Activated T-cell treated with anti-CD3 and anti-CD28 coated beads for 48 hours (primary cell): ENCODE data around the gene FAM180B.
"Not testable (repeated sequence)": the region's sequence is repeated elsewhere in the genome, so short reads cannot be mapped to it uniquely, and the experiment has no call there.

ENCODE experiments used
- DNase-seq: peaks from one replicate; pipeline ENCODE4 v3.0.0-alpha.2; 2020; ENCODE audit warnings: low read depth

The FAM180B gene

GRCh38 chr11:47595029-47595428, 8.6 kb downstream of the FAM180B start:
- no peak for DNase-seq

DNA sequence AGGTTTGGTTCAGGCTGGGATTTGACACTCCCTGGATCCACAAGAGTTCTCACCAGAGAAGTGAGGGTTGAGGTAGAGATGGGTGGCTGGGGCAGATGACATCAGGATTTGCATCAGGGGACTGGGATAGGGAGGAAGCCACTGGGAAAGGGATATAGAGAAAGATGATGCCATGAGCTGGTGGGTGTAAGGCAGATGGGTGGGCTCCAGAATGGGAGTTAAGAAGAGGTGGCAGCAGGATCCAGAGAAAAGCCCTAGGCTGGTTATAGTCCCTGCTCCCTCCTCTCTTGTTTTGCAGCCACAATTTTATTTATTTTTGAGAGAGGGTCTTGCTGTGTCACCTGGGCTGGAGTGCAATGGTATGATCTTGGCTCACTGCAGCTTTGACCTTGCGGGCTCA, 9.5 kb downstream of the FAM180B start:
- DNase-seq = no peak

- DNase-seq = no peak
Measured at GRCh38 chr11:47599902-47600301, 13.4 kb downstream of the FAM180B start.

DNA sequence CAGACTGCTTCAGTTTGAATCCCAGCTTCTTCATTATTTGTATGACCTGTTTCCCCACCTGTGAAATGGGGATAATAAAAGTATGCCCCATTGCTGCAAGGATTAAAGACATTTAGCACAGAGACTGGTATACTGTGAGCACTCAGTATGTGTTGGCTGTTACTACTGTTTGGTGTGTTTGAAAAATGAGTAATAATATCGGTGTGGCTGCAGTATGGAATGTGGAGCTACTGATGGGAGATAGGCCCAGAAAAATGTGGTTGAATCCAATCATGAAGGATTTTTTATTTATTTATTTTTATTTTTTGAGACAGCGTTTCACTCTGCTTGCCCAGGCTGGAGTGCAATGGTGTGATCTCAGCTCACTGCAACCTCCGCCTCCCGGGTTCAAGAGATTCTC, 16.8 kb downstream of the FAM180B start:
- no peak for DNase-seq

DNA sequence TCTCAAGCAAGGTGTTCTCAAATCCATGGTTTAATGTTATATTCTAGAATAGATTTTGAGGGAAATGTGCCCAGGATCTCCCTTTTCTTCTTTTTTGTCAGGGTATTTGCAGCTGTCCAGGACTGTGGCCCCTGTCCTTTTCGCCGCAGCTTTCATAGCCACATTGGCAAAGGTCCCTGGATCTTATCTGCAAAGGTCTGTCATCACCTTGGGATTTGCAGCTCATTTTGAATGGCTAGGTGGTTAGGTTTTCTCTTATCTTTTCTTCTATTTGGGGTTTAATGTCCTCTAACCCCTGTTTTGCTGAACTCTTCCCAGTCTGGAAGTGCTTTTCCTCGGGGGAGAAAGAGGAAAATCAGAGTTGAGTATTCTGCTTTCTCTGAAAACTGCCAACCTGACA, 19.4 kb downstream of the FAM180B start:
- DNase-seq = no peak

DNA sequence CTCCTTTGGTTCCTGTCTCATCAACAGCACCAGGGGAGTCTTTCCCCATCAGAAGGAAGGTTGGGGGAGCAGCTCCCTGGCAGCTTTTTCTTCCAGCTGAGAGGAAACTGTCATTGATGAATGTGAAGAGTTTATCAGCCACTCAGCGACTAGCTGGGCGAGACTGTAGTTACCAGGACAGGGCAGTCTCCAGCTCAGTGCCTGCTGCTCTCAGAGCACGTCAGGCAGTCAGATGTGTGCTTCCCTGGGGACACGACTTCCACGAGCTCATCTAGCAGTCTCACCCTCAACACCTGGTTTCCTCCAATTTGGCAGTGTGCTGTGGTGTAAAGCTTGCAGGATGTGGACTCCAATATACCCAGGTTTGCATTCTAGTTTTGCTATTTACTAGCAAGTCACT, 20.3 kb downstream of the FAM180B start:
- DNase-seq = no peak

DNA sequence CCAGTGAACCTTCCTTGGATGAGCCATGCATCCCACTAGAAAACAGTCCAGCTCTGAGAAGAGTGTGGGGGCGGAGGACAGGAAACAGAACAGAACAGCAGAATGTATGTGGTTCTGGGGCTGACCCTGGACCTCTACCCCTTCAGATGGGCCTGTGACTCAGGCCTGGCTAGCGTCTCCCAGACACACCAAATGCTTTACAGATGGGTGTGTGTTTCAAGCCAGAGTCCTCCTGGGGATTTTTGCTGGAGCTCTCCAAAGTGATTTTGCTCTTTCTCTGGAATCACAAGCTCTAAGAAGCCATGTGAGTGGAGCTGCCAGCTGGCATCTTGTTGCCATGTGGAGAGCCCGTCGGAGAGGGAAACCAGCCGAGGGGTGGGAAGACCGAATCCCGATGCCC, 20.9 kb downstream of the FAM180B start:
- DNase-seq = no peak

GRCh38 chr11:47609675-47610074, 23.2 kb downstream of the FAM180B start:
- DNase-seq = no peak

DNA sequence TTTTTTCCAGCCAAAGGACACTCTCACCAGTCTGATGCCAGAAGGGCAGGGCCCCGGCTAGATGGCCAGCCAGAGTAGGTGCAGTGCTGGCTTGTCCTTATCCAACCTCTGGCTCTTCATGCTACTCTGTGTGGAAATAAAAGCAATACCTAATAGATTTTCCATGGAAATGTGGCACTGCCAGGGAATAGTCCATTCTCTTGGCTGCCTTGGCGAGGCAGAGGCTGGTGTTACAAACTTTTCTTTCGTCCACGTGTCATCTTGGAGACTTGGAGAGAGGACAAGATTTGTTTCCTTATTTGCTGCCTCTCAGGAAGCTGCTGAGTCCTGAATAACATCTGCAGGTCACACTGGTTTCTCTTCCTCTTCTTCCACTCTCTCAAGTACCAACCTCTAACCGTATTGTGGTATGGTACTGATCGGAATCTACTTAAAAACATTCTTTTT, 24.9 kb downstream of the FAM180B start:
- DNase-seq = no peak

- no peak for DNase-seq
Measured at GRCh38 chr11:47615249-47615648, 28.8 kb downstream of the FAM180B start.

DNA sequence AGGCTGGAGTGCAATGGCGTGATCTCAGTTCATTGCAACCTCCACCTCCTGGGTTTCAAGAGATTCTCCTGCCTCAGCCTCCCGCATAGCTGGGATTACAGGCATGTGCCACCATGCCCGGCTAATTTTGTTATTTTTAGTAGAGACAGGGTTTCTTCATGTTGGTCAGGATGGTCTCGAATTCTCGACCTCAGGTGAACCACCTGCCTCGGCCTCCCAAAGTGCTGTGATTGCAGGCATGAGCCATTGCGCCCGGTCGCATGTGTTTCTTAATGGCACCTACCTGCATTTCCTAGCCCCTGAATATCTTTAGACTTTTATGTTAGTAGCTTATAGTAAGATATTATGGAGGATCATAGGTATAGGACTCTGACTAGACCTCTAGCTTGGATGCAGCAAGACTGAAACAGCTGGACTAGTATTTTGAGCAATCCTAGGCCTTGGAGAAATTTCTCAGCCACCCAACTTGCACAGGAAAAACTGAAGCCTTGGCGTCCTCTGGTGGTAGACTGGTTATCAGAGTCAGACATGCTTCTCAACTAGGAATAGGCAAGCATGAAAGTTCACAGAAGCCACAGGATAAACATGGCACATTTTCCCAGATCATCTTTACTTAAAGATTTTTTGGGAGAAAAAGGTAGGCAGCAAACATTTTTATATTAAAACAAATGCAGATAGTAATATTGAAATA, 30.4 kb downstream of the FAM180B start:
- DNase-seq = no peak

GRCh38 chr11:47617417-47617809, 30.9 kb downstream of the FAM180B start:
- no peak for DNase-seq

DNA sequence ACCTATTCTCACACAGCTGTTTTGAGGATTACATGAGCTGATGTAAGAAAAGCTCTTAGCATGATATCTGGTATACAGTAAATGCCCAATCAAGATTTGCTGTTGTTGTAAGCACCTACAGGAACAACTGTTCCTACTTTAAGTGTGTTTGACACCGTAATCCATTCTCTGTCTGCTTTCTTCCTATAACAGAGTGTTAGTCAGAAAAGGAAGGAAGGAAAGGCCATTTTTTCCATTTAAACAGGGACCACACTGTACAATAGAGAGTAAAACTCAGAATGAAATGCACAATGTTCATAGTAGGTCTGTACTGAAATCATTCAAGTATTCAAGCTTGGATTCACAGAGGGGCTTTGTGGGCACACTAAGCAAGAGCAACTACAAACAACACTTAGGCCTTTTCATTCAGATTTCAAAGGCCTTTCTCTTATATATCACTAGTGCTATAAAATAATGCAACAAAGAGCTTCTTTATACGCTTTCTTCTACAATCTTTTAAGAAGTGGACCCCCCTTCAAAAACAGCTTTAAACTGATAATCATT, 34.4 kb downstream of the FAM180B start:
- DNase-seq = no peak

DNA sequence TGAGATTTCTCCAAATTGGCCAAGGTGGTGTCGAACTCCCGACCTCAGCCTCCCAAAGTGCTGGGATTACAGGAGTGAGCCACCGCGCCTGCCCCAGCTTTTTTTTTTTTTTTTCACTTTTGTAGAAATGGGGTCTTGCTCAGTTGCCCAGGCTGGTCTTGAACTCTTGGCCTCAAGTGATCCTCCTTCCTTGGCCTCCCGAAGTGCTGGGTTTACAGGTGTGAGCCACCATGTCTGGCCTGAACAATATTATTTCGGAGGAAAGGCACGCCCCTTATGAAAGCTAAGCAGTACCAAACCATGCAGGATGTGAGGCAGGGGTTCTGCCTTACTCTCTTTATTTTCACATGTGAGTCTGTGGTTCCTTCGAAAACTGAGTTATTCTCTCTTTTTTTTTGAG, 39.8 kb downstream of the FAM180B start:
- no peak for DNase-seq

GRCh38 chr11:47628026-47628425, 41.5 kb downstream of the FAM180B start:
- DNase-seq = no peak

GRCh38 chr11:47631473-47631872, 45.0 kb downstream of the FAM180B start:
- DNase-seq = no peak

- DNase-seq = not testable (repeated sequence)
Measured at GRCh38 chr11:47636331-47636730, 49.9 kb downstream of the FAM180B start.
